GM23338 (cell line): ENCODE results near the gene LRRC39. TPM values are rescaled to one million over a fixed set of nuclear protein-coding genes. Genes with fewer than 3 reads are reported as not detected.

Experiments
- ATAC-seq: fragments of 200-7000 bp; cut with Tn5 transposase; 3 replicates; pipeline ENCODE4 v1.9.1; 2020
- DNase-seq: peaks from one replicate; pipeline ENCODE4 v3.0.0-alpha.2; 2015; ENCODE audit warnings: low spot score
- H2AFZ ChIP-seq: fragments of 200-600 bp; sonication (generic); 2 replicates; pipeline ENCODE4 v1.8.0; 2016; ENCODE audit warnings: antibody characterized with exemption, mild to moderate bottlenecking, moderate library complexity
- H3F3A ChIP-seq: fragments of 200-600 bp; sonication (generic); replicated peaks from 2 replicates; pipeline ENCODE4 v1.8.0; 2017; ENCODE audit warnings: antibody characterized with exemption, mixed run types, low read depth
- H3K27ac ChIP-seq: fragments of 200-600 bp; sonication (generic); 2 replicates; pipeline ENCODE4 v1.6.1; 2016; ENCODE audit warnings: low read depth
- H3K27me3 ChIP-seq: fragments of 200-600 bp; sonication (generic); 2 replicates; pipeline ENCODE4 v1.8.0; 2016; ENCODE audit warnings: mild to moderate bottlenecking, mixed run types, moderate library complexity; ENCODE audit not compliant: insufficient read depth
- H3K36me3 ChIP-seq: fragments of 200-600 bp; sonication (generic); 2 replicates; pipeline ENCODE4 v1.8.0; 2016; ENCODE audit warnings: mild to moderate bottlenecking; ENCODE audit not compliant: insufficient read depth
- H3K4me1 ChIP-seq: fragments of 200-600 bp; sonication (generic); 2 replicates; pipeline ENCODE4 v1.8.0; 2016; ENCODE audit warnings: mild to moderate bottlenecking, moderate library complexity; ENCODE audit not compliant: insufficient read depth
- H3K4me2 ChIP-seq: fragments of 200-600 bp; sonication (generic); 2 replicates; pipeline ENCODE4 v1.7.1; 2017; ENCODE audit warnings: mixed run types
- H3K4me3 ChIP-seq: fragments of 200-600 bp; sonication (generic); 2 replicates; pipeline ENCODE4 v1.6.1; 2016; ENCODE audit warnings: mixed run types
- H3K79me2 ChIP-seq: fragments of 200-600 bp; sonication (generic); replicated peaks from 2 replicates; pipeline ENCODE4 v1.8.0; 2017; ENCODE audit warnings: mild to moderate bottlenecking; ENCODE audit not compliant: insufficient read depth
- H3K9me2 ChIP-seq: fragments of 200-600 bp; sonication (generic); 2 replicates; pipeline ENCODE4 v1.8.0; 2017; ENCODE audit not compliant: insufficient read depth
- H4K20me1 ChIP-seq: fragments of 200-600 bp; sonication (generic); replicated peaks from 2 replicates; pipeline ENCODE4 v1.8.0; 2017; ENCODE audit warnings: mild to moderate bottlenecking; ENCODE audit not compliant: insufficient read depth
- H3K27ac Mint-ChIP-seq: 2 replicates; pipeline ENCODE4 v1.8.0; 2020; ENCODE audit warnings: inconsistent platforms, mild to moderate bottlenecking, moderate library complexity, mixed read lengths
- H3K27me3 Mint-ChIP-seq: 3 replicates; pipeline ENCODE4 v1.8.0; 2022; ENCODE audit warnings: low read depth, mild to moderate bottlenecking, moderate library complexity, mixed read lengths, inconsistent platforms; ENCODE audit not compliant: insufficient read depth, poor library complexity
- H3K36me3 Mint-ChIP-seq: 3 replicates; pipeline ENCODE4 v1.8.0; 2021; ENCODE audit warnings: low read depth, mild to moderate bottlenecking, inconsistent platforms, moderate library complexity, mixed read lengths
- H3K4me1 Mint-ChIP-seq: 3 replicates; pipeline ENCODE4 v1.8.0; 2020; ENCODE audit warnings: mild to moderate bottlenecking, inconsistent platforms, mixed read lengths
- H3K4me3 Mint-ChIP-seq: 3 replicates; pipeline ENCODE4 v1.8.0; 2021; ENCODE audit warnings: moderate library complexity, mild to moderate bottlenecking, inconsistent platforms, mixed read lengths
- H3K9me3 Mint-ChIP-seq: 3 replicates; pipeline ENCODE4 v1.8.0; 2020; ENCODE audit warnings: moderate library complexity, mild to moderate bottlenecking, inconsistent platforms, mixed read lengths
- CREB1 ChIP-seq: fragments of 250-450 bp; sonication (Bioruptor Pico); IDR thresholded peaks from 2 replicates; pipeline ENCODE4 v1.5.0; 2020; ENCODE audit warnings: low read depth, mild to moderate bottlenecking, moderate library complexity
- EZH2phosphoT487 ChIP-seq: fragments of 200-600 bp; sonication (generic); IDR thresholded peaks from one replicate; pipeline ENCODE4 v1.8.1; 2018; ENCODE audit warnings: antibody characterized with exemption; ENCODE audit not compliant: unreplicated experiment
- JUNB ChIP-seq: IDR thresholded peaks from one replicate; pipeline ENCODE4 v1.6.1; 2016; ENCODE audit warnings: antibody characterized with exemption; ENCODE audit not compliant: unreplicated experiment
- NANOG ChIP-seq: IDR thresholded peaks from 2 replicates; pipeline ENCODE4 v1.6.1; 2016; ENCODE audit warnings: antibody characterized with exemption, borderline replicate concordance
- STAT1 ChIP-seq: IDR thresholded peaks from one replicate; pipeline ENCODE4 v1.6.1; 2016; ENCODE audit warnings: antibody characterized with exemption; ENCODE audit not compliant: unreplicated experiment
- ZNF114 ChIP-seq: fragments of 250-450 bp; sonication (Bioruptor Pico); IDR thresholded peaks from 2 replicates; pipeline ENCODE4 v1.5.0; 2020; ENCODE audit warnings: mild to moderate bottlenecking, moderate library complexity
- ZNF331 ChIP-seq: fragments of 250-450 bp; sonication (Bioruptor Pico); IDR thresholded peaks from 2 replicates; pipeline ENCODE4 v1.5.0; 2020; ENCODE audit warnings: low read depth, mild to moderate bottlenecking, moderate library complexity
- ZNF462 ChIP-seq: fragments of 250-450 bp; sonication (Bioruptor Pico); IDR thresholded peaks from 2 replicates; pipeline ENCODE4 v1.5.0; 2020; ENCODE audit warnings: mild to moderate bottlenecking, moderate library complexity
- polyA plus RNA-seq: library from polyadenylated mRNA; unstranded; fragments of >200 nt; fragmentation: Nextera tagmentation; extraction: Ambion mirVana; gene quantifications from 2 replicates; pipeline ENCODE4 v1.2.1, GENCODE V29; 2016
- total RNA-seq: library from RNA; depleted of rRNA; stranded (reverse); fragments of >200 nt; shearing (Covaris generic); gene quantifications from 2 replicates; pipeline ENCODE4 v1.2.3, GENCODE V29; 2014

The LRRC39 gene
- total and polyA plus RNA-seq, 2 experiments from 2014 or later, result 0.48 to 0.87 TPM

GRCh38 chr1:100188617-100189016 is 10.6 kb upstream of the LRRC39 start (continued):
- no peak for TF ChIP-seq ZNF462 (CRISPR knock-in tag)
- TF ChIP-seq ZNF331 (CRISPR knock-in tag), result no peak

GRCh38 chr1:100187912-100188311 is 9.9 kb upstream of the LRRC39 start:
- Mint-ChIP-seq H3K36me3 (no peaks in the 10 kb centered on the region; the same call in 2 of the 3 replicates), H3K4me3 (no peak overlapping the region), H3K27ac (no peak overlapping the region), H3K27me3 (no peaks in the 10 kb centered on the region), H3K9me3 (no peaks in the 10 kb centered on the region), H3K4me1 (no peaks in the 10 kb centered on the region)
- H4K20me1 ChIP-seq, result no peaks in the 10 kb centered on the region
- no peak for TF ChIP-seq NANOG
- no peak for TF ChIP-seq ZNF114
- TF ChIP-seq EZH2phosphoT487, result no peak
- no peak for TF ChIP-seq STAT1
- no peak for TF ChIP-seq JUNB
- no peak for TF ChIP-seq CREB1 (CRISPR knock-in tag)
- no peaks in the 10 kb centered on the region for H3K79me2 ChIP-seq
- H3K4me2 ChIP-seq, result no peak overlapping the region
- no peaks in the 10 kb centered on the region for H3K36me3 ChIP-seq
- ATAC-seq (no peak), DNase-seq (no peak)
- no peak overlapping the region for H3K27ac ChIP-seq
- H3K27me3 ChIP-seq, result no peaks in the 10 kb centered on the region
- no peak overlapping the region for H2AFZ ChIP-seq
- no peaks in the 10 kb centered on the region for H3K9me2 ChIP-seq
- H3K4me1 ChIP-seq, result no peaks in the 10 kb centered on the region
- H3F3A ChIP-seq, result no peaks in the 10 kb centered on the region
- no peak overlapping the region for H3K4me3 ChIP-seq
